ENCODE data around the gene LMF2. TPM values are rescaled to one million over a fixed set of nuclear protein-coding genes. Genes with fewer than 3 reads are reported as not detected.

The LMF2 gene
- total and polyA plus RNA-seq, 3 experiments from 2014 or later = 33.6 to 89.4 (median 88.6) TPM

GRCh38 chr22:50500452-50500851 lies 7.0 kb downstream of the LMF2 start:
- Mint-ChIP-seq H3K27me3 (no peaks in the 10 kb centered on the region), H3K4me3 (no peak overlapping the region), H3K4me1 (peaks cover 0 to 4% (median 3%) of the 10 kb centered on the region in 3 donors), H3K36me3 (peaks cover 0 to 13% (median 0%) of the 10 kb centered on the region in 3 donors), H3K27ac (peak overlapping the region in 3 of 8 donors; percentile 26 to 89 (median 39)), H3K9me3 (no peaks in the 10 kb centered on the region)
- ChIA-PET POLR2A (no interaction called here), CTCF (interaction anchor here (1.5 to 1.7 kb wide), 2 partner anchors 25 to 224 kb away, joined by 3 to 9 read pairs; partner anchors contain the start of gene SCO2)
- Histone ChIP-seq H3K9me3 (ENCODE audit: low read length) (no peaks in the 10 kb centered on the region), H3K4me1 (ENCODE audit: insufficient read depth, low read length) (peaks cover 9% of the 10 kb centered on the region), H3K27me3 (ENCODE audit: insufficient read depth, low read length, poor library complexity, severe bottlenecking) (no peaks in the 10 kb centered on the region), H3K4me3 (ENCODE audit: low read length) (no peak overlapping the region), H3K36me3 (ENCODE audit: insufficient read depth, low read length) (peaks cover 9% of the 10 kb centered on the region), H3K27ac (ENCODE audit: low read depth, low read length) (no peak overlapping the region)
- DNase-seq = no peak

- ChIA-PET POLR2A (interaction anchor here (1.0 to 1.8 kb wide), 4 partner anchors 9 to 84 kb away, joined by 4 to 8 read pairs (median 6); partner anchors contain the start of genes CHKB, LMF2 and SCO2), CTCF (interaction anchor here (0.8 to 3.7 kb wide), 35 partner anchors 8 to 256 kb away, joined by 3 to 19 read pairs (median 4); partner anchors contain the start of genes HDAC10, LMF2, MIOX and NCAPH2)
- no peaks in the 10 kb centered on the region for H3K36me3 ChIP-seq (ENCODE audit: insufficient read depth, low read length)
- Mint-ChIP-seq H3K4me1 (peaks cover 0 to 4% (median 3%) of the 10 kb centered on the region in 3 donors), H3K9me3 (no peaks in the 10 kb centered on the region), H3K36me3 (peaks cover 0 to 7% (median 0%) of the 10 kb centered on the region in 3 donors), H3K27ac (peak overlapping the region in 1 of 8 donors; percentile 56), H3K4me3 (no peak overlapping the region), H3K27me3 (no peaks in the 10 kb centered on the region)
- no peaks in the 10 kb centered on the region for H3K9me3 ChIP-seq (ENCODE audit: low read length)
- H3K27ac ChIP-seq (ENCODE audit: low read depth, low read length) = no peak overlapping the region
- H3K4me1 ChIP-seq (ENCODE audit: insufficient read depth, low read length) = peaks cover 9% of the 10 kb centered on the region
- H3K4me3 ChIP-seq (ENCODE audit: low read length) = no peak overlapping the region
- H3K27me3 ChIP-seq (ENCODE audit: insufficient read depth, low read length, poor library complexity, severe bottlenecking) = no peaks in the 10 kb centered on the region
- DNase-seq = peak; percentile 35 to 81 (median 64)
These were observed 9.1 kb downstream of the LMF2 start for GRCh38 chr22:50498322-50498890.

GRCh38 chr22:50497093-50497492 lies 10.4 kb downstream of the LMF2 start:
- H3K27me3 Mint-ChIP-seq = no peaks in the 10 kb centered on the region
- DNase-seq = no peak
- Histone ChIP-seq H3K36me3 (ENCODE audit: insufficient read depth, low read length) (no peaks in the 10 kb centered on the region), H3K4me1 (ENCODE audit: insufficient read depth, low read length) (peaks cover 9% of the 10 kb centered on the region), H3K4me3 (ENCODE audit: low read length) (no peak overlapping the region), H3K9me3 (ENCODE audit: low read length) (no peaks in the 10 kb centered on the region), H3K27me3 (ENCODE audit: insufficient read depth, low read length, poor library complexity, severe bottlenecking) (no peaks in the 10 kb centered on the region), H3K27ac (ENCODE audit: low read depth, low read length) (no peak overlapping the region)
- H3K9me3 Mint-ChIP-seq = no peaks in the 10 kb centered on the region
- no peak overlapping the region for H3K27ac Mint-ChIP-seq
- POLR2A ChIA-PET = interaction anchor here (1.8 kb wide), 1 partner anchor 86 kb away, joined by 4 read pairs; the partner anchor contains the start of gene CHKB
- no peak overlapping the region for H3K4me3 Mint-ChIP-seq
- H3K36me3 Mint-ChIP-seq = peaks cover 0 to 2% (median 0%) of the 10 kb centered on the region in 3 donors
- CTCF ChIA-PET = interaction anchor here (0.6 to 3.7 kb wide), 19 partner anchors 12 to 255 kb away, joined by 3 to 19 read pairs (median 8); partner anchors contain the start of genes MIOX, SCO2 and SYCE3
- peaks cover 0 to 4% (median 3%) of the 10 kb centered on the region in 3 donors for H3K4me1 Mint-ChIP-seq

DNA sequence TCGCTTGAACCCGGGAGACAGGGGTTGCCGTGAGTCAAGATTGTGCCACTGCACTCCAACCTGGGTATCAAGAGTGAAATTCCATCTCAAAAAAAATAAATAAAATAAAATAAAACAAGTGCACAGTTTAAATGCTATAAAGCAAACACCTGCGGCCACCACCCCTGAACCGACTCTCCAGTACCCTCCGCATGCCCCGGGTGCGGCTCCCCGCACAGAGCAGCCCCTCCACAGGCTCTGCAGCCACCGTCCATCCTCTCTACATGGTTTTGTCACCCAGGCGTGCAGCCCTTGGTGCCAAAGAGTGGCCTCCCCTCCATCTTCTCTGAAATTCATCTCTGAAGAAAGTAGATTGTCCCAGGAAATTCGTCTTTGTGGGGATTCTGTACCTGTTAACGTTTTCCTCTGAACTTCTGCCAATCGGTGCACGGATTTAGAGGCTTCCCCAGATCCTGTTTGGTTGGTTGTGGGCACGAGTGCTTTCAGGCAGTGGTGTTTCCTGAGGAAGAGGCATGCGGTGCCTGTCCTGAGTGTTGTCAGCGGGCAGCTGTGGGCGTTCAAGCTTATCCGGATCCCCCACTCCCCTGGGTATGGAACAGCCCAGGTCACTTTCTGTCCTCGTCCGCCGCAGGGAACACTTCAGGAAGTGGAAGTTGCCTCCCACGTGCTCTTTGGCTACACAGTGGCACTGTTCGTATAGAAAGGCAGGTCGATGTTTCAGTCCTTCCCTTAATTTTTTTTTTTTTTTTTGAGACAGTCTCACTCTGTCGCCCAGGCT lies 16.8 kb downstream of the LMF2 start:
- Mint-ChIP-seq H3K36me3 (no peaks in the 10 kb centered on the region), H3K4me1 (peaks cover 5 to 7% (median 6%) of the 10 kb centered on the region in 3 donors), H3K27me3 (peaks cover 6 to 7% of the 10 kb centered on the region in 2 donors), H3K27ac (no peak overlapping the region), H3K9me3 (no peaks in the 10 kb centered on the region), H3K4me3 (no peak overlapping the region)
- DNase-seq = no peak
- CTCF ChIA-PET = interaction anchor here (0.7 to 1.1 kb wide), 3 partner anchors 8 to 35 kb away, joined by 3 to 4 read pairs (median 3); partner anchors contain the start of genes NCAPH2 and SCO2
- no peaks in the 10 kb centered on the region for H3K27me3 ChIP-seq (ENCODE audit: insufficient read depth, low read length, poor library complexity, severe bottlenecking)
- H3K4me3 ChIP-seq (ENCODE audit: low read length) = no peak overlapping the region
- no peaks in the 10 kb centered on the region for H3K36me3 ChIP-seq (ENCODE audit: insufficient read depth, low read length)
- POLR2A ChIA-PET = no interaction called here
- peaks cover 8% of the 10 kb centered on the region for H3K4me1 ChIP-seq (ENCODE audit: insufficient read depth, low read length)
- H3K27ac ChIP-seq (ENCODE audit: low read depth, low read length) = no peak overlapping the region
- H3K9me3 ChIP-seq (ENCODE audit: low read length) = no peaks in the 10 kb centered on the region

DNA sequence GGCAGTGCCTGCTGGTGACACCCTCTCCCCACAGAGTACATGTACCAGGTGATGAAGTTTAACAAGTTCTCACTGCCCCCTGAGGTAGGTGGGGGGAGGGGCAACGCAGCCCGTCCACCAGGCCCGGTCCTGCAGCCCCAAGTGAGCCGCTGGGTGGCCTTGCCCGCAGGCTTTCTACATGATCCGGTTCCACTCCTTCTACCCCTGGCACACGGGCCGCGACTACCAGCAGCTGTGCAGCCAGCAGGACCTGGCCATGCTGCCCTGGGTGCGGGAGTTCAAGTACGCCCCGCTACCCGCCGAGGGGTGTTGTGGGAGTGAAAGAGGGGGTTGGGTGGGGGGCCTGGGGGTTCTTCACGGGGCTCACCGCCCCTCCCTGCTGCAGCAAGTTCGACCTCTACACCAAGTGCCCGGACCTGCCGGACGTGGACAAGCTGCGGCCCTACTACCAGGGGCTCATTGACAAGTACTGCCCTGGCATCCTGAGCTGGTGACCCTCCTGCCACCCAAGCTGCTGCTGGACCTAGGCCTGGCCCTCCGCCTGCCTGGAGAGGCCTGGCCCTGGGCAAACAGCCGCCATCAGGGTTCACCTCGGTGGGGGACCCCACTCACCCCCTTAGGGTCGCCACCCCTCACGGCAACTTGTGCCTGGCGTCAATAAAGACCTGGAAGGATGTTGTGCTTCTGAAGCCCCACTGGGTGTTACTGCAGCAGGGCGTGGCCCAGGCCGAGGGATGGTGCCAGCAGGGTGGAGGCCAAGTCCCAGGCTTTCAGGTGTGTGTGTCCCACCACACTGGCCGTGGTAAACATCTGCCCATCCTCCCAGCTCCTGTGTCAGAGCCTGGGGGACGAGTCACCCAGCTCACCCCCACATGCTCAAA lies 17.9 kb downstream of the LMF2 start:
- H3K27me3 ChIP-seq (ENCODE audit: insufficient read depth, low read length, poor library complexity, severe bottlenecking) = no peaks in the 10 kb centered on the region
- ChIA-PET CTCF (interaction anchor here (1.1 to 1.3 kb wide), 2 partner anchors 9 to 16 kb away, joined by 3 to 4 read pairs; no protein-coding TSS in a partner anchor), POLR2A (no interaction called here)
- Mint-ChIP-seq H3K36me3 (no peaks in the 10 kb centered on the region), H3K4me3 (no peak overlapping the region), H3K27me3 (peaks cover 6 to 11% of the 10 kb centered on the region in 2 donors), H3K9me3 (no peaks in the 10 kb centered on the region), H3K27ac (no peak overlapping the region), H3K4me1 (peaks cover 5 to 7% (median 6%) of the 10 kb centered on the region in 3 donors)
- peaks cover 8% of the 10 kb centered on the region for H3K4me1 ChIP-seq (ENCODE audit: insufficient read depth, low read length)
- DNase-seq = no peak
- H3K4me3 ChIP-seq (ENCODE audit: low read length) = no peak overlapping the region
- no peaks in the 10 kb centered on the region for H3K36me3 ChIP-seq (ENCODE audit: insufficient read depth, low read length)
- no peak overlapping the region for H3K27ac ChIP-seq (ENCODE audit: low read depth, low read length)
- H3K9me3 ChIP-seq (ENCODE audit: low read length) = no peaks in the 10 kb centered on the region

DNA sequence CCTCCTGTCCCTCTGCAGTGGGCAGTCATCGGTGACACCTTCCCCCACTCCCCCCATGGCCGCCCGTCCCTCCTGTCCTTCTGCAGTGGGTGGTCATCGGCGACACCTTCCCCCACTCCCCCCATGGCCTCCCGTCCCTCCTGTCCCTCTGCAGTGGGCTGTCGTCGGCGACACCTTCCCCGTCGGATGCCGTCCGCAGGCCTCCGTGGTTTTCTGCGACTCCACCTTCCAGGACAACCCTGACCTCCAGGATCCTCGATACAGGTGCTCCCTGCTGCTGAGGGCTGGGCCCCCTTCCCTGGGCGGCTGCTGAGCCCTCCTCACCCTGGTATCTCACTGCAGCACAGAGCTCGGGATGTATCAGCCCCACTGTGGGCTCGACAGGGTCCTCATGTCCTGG lies 18.6 kb downstream of the LMF2 start:
- Mint-ChIP-seq H3K4me1 (peaks cover 5 to 7% (median 6%) of the 10 kb centered on the region in 3 donors), H3K27ac (no peak overlapping the region), H3K4me3 (peak overlapping the region in 1 of 7 donors; percentile 66), H3K9me3 (no peaks in the 10 kb centered on the region), H3K36me3 (no peaks in the 10 kb centered on the region), H3K27me3 (peaks cover 6 to 11% of the 10 kb centered on the region in 2 donors)
- H3K4me3 ChIP-seq (ENCODE audit: low read length) = no peak overlapping the region
- no peaks in the 10 kb centered on the region for H3K9me3 ChIP-seq (ENCODE audit: low read length)
- H3K4me1 ChIP-seq (ENCODE audit: insufficient read depth, low read length) = peaks cover 8% of the 10 kb centered on the region
- DNase-seq = no peak
- H3K27ac ChIP-seq (ENCODE audit: low read depth, low read length) = no peak overlapping the region
- POLR2A ChIA-PET = no interaction called here
- no peaks in the 10 kb centered on the region for H3K36me3 ChIP-seq (ENCODE audit: insufficient read depth, low read length)
- no peaks in the 10 kb centered on the region for H3K27me3 ChIP-seq (ENCODE audit: insufficient read depth, low read length, poor library complexity, severe bottlenecking)
- CTCF ChIA-PET = interaction anchor here (1.3 kb wide), 1 partner anchor 15 kb away, joined by 3 read pairs; no protein-coding TSS in a partner anchor

- no peak overlapping the region for H3K27ac Mint-ChIP-seq
- H3K4me1 Mint-ChIP-seq = peaks cover 5 to 7% (median 6%) of the 10 kb centered on the region in 3 donors
- no peak for DNase-seq
- peaks cover 8% of the 10 kb centered on the region for H3K4me1 ChIP-seq (ENCODE audit: insufficient read depth, low read length)
- H3K9me3 Mint-ChIP-seq = no peaks in the 10 kb centered on the region
- H3K27me3 ChIP-seq (ENCODE audit: insufficient read depth, low read length, poor library complexity, severe bottlenecking) = no peaks in the 10 kb centered on the region
- no peaks in the 10 kb centered on the region for H3K36me3 Mint-ChIP-seq
- H3K36me3 ChIP-seq (ENCODE audit: insufficient read depth, low read length) = no peaks in the 10 kb centered on the region
- H3K4me3 ChIP-seq (ENCODE audit: low read length) = no peak overlapping the region
- no peak overlapping the region for H3K4me3 Mint-ChIP-seq
- ChIA-PET POLR2A (no interaction called here), CTCF (no interaction called here)
- H3K27ac ChIP-seq (ENCODE audit: low read depth, low read length) = no peak overlapping the region
- peaks cover 6 to 11% of the 10 kb centered on the region in 2 donors for H3K27me3 Mint-ChIP-seq
- H3K9me3 ChIP-seq (ENCODE audit: low read length) = no peaks in the 10 kb centered on the region
These were observed 19.4 kb downstream of the LMF2 start for GRCh38 chr22:50488006-50488677.
